CD14-positive monocyte (primary cell): Measurements from ENCODE around the gene MDM4. TPM values are rescaled to one million over a fixed set of nuclear protein-coding genes. Genes with fewer than 3 reads are reported as not detected.

Experiments used
- DNase-seq, 3 donors: peaks; one replicate each; pipeline ENCODE4 v3.0.0-alpha.2; 2011 to 2022
- H2AFZ ChIP-seq: 2 replicates; pipeline ENCODE4 v1.6.0; 2012; ENCODE audit warnings: mild to moderate bottlenecking, low read depth, low read length, inconsistent platforms; ENCODE audit not compliant: insufficient read depth, poor library complexity, severe bottlenecking
- H3K27ac ChIP-seq, 2 donors: 1 replicate in 1 of 2; 2 replicates in 1 of 2; pipeline ENCODE4 v1.5.1; 2012 to 2013; ENCODE audit warnings: low read length in 2 of 2, control low read depth in 1 of 2, inconsistent platforms in 1 of 2, low read depth in 1 of 2, mild to moderate bottlenecking in 1 of 2
- H3K27me3 ChIP-seq, 2 donors: one replicate each; pipeline versions ENCODE4 v1.6.0 to v1.6.1; 2011 to 2013; ENCODE audit warnings: low read length in 2 of 2; ENCODE audit not compliant: control insufficient read depth in 2 of 2, insufficient read depth in 2 of 2
- H3K36me3 ChIP-seq, 2 donors: replicated peaks in 1 of 2; 1 replicate in 1 of 2; 2 replicates in 1 of 2; pipeline versions ENCODE4 v1.5.1 to v1.6.1; 2012 to 2013; ENCODE audit warnings: low read length in 2 of 2, control low read depth in 1 of 2, inconsistent platforms in 1 of 2, mild to moderate bottlenecking in 1 of 2; ENCODE audit not compliant: insufficient read depth in 2 of 2, control insufficient read depth in 1 of 2
- H3K4me1 ChIP-seq, 2 donors: 1 replicate in 1 of 2; 2 replicates in 1 of 2; pipeline versions ENCODE4 v1.5.1 to v1.6.1; 2012 to 2013; ENCODE audit warnings: low read length in 2 of 2, control low read depth in 1 of 2, inconsistent platforms in 1 of 2, mild to moderate bottlenecking in 1 of 2, moderate library complexity in 1 of 2; ENCODE audit not compliant: insufficient read depth in 2 of 2, control insufficient read depth in 1 of 2
- H3K4me2 ChIP-seq: replicated peaks from 2 replicates; pipeline ENCODE3; 2012; ENCODE audit warnings: low read length, moderate library complexity, mild to moderate bottlenecking; ENCODE audit not compliant: poor library complexity, severe bottlenecking; ENCODE audit errors: extremely low read depth
- H3K4me3 ChIP-seq, 3 experiments: fragments of 200-600 bp in 1 of 3; sonication (generic) in 1 of 3; replicated peaks in 1 of 3; 1 replicate in 2 of 3; 2 replicates in 1 of 3; pipeline ENCODE4 v1.5.1; 2011 to 2013; ENCODE audit warnings: low read length in 3 of 3, mild to moderate bottlenecking in 3 of 3, control low read depth in 2 of 3, low read depth in 2 of 3, inconsistent platforms in 1 of 3, moderate library complexity in 1 of 3
- H3K79me2 ChIP-seq: 2 replicates; pipeline ENCODE4 v1.6.0; 2012; ENCODE audit warnings: mild to moderate bottlenecking, control low read depth, inconsistent platforms, low read length, moderate library complexity; ENCODE audit not compliant: insufficient read depth
- H3K9ac ChIP-seq: 2 replicates; pipeline ENCODE4 v1.6.0; 2017; ENCODE audit warnings: low read length, mild to moderate bottlenecking; ENCODE audit not compliant: insufficient read depth, poor library complexity, severe bottlenecking
- H3K9me3 ChIP-seq, 2 donors: replicated peaks in 1 of 2; 1 replicate in 1 of 2; 2 replicates in 1 of 2; pipeline versions ENCODE4 v1.5.1 to v1.6.1; 2012 to 2013; ENCODE audit warnings: low read length in 2 of 2, control low read depth in 1 of 2; ENCODE audit not compliant: control insufficient read depth in 1 of 2, insufficient read depth in 1 of 2
- H4K20me1 ChIP-seq: 2 replicates; pipeline ENCODE4 v1.6.0; 2012; ENCODE audit warnings: mild to moderate bottlenecking, low read length, control low read depth, moderate library complexity; ENCODE audit not compliant: insufficient read depth
- H3K27ac Mint-ChIP-seq, 7 donors: one replicate each; pipeline ENCODE4 v1.8.0; 2020; ENCODE audit warnings: mild to moderate bottlenecking in 7 of 7, mixed read lengths in 7 of 7, moderate library complexity in 6 of 7, inconsistent platforms in 2 of 7
- H3K27me3 Mint-ChIP-seq, 3 donors: one replicate each; pipeline ENCODE4 v1.8.0; 2021 to 2022; ENCODE audit warnings: low read depth in 3 of 3, mild to moderate bottlenecking in 3 of 3, mixed read lengths in 3 of 3, moderate library complexity in 3 of 3, inconsistent platforms in 1 of 3
- H3K36me3 Mint-ChIP-seq, 2 donors: one replicate each; pipeline ENCODE4 v1.8.0; 2020; ENCODE audit warnings: mixed read lengths in 2 of 2, inconsistent platforms in 1 of 2, mild to moderate bottlenecking in 1 of 2
- H3K4me1 Mint-ChIP-seq: one replicate; pipeline ENCODE4 v1.8.0; 2020; ENCODE audit warnings: mild to moderate bottlenecking, mixed read lengths
- H3K4me3 Mint-ChIP-seq, 2 donors: one replicate each; pipeline ENCODE4 v1.8.0; 2020; ENCODE audit warnings: mild to moderate bottlenecking in 2 of 2, mixed read lengths in 2 of 2, moderate library complexity in 1 of 2
- H3K9me3 Mint-ChIP-seq, 7 donors: one replicate each; pipeline ENCODE4 v1.8.0; 2020 to 2022; ENCODE audit warnings: mixed read lengths in 7 of 7, mild to moderate bottlenecking in 6 of 7, moderate library complexity in 6 of 7, inconsistent platforms in 2 of 7
- WGBS: methylation state at CpG from one replicate; pipeline ENCODE4 v1.1.5; 2013; ENCODE audit warnings: missing lambda C conversion rate; ENCODE audit not compliant: insufficient coverage; 5-methylcytosine and 5-hydroxymethylcytosine counted together
- intact Hi-C, 2 donors: fragments of 100-400 bp; cut with micrococcal nuclease; formaldehyde crosslinking; loops; one replicate each; pipeline versions ENCODE4 v1.15.0 to v1.15.1; 2023
- polyA plus RNA-seq, 3 donors: library from polyadenylated mRNA; depleted of rRNA in 1 of 3; unstranded in 2 of 3; stranded (reverse) in 1 of 3; fragments of 300-500 nt in 2 of 3; fragments of >200 nt in 1 of 3; fragmentation: Illumina TruSeq in 2 of 3; gene quantifications; 1 replicate in 2 of 3; 2 replicates in 1 of 3; pipeline ENCODE4 v1.2.3, GENCODE V29; 2012 to 2021
- TF ChIP-seq, protein P1 (sequence below): fragments of 200-600 bp; IDR thresholded peaks from one replicate; pipeline ENCODE4 v1.8.0; 2022; ENCODE audit warnings: antibody characterized with exemption, mild to moderate bottlenecking

Gene MDM4
- polyA plus RNA-seq, 3 donors, result 7.8 to 37.0 (median 10.2) TPM

DNA sequence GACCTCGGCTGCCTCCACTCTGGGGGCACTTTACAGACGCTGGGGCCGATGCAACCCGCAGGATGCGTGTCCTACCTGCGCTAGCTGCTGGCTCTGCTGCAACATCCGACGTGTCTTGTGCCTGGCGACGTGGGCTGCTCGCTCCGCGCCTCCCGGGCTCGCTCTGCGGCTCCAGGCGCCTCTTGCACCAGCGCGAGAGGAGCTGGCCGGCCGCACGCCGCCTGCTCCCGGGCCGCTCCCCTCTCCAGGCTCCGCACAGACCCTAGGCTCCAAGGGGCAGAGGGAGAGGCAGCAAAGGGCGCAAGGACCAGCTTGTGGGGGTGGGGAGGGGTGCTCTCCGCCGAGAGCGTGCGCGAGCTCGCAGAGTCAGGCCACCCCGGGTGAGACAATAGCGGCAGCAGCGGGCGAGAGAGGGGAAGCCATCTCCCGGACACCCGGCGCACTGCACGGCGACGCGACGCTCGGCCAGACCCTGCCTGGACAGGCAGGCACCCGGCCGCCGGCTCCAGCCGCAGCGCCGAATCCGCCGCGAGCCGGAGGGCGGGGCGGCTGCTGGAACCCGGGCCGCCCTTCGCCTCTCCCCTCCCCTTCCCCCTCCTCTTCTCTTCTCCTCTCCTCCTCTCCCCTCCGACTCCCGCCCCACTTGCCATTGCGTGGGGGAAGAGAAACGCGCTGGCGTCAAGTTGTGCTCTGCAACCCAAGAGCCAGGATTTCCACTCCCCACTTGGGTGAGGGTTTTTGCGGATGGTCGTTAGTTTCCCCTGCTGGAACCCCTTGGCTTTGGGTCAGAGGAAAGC lies 21.7 kb upstream of the MDM4 start, which contains the start of gene PIK3C2B:
Gene PIK3C2B (minus strand): TSS at position 525 of the 797 bp plus-strand sequence. CDS start 25,003 bp downstream, outside the sequence.
- TF ChIP-seq, protein P1, sequence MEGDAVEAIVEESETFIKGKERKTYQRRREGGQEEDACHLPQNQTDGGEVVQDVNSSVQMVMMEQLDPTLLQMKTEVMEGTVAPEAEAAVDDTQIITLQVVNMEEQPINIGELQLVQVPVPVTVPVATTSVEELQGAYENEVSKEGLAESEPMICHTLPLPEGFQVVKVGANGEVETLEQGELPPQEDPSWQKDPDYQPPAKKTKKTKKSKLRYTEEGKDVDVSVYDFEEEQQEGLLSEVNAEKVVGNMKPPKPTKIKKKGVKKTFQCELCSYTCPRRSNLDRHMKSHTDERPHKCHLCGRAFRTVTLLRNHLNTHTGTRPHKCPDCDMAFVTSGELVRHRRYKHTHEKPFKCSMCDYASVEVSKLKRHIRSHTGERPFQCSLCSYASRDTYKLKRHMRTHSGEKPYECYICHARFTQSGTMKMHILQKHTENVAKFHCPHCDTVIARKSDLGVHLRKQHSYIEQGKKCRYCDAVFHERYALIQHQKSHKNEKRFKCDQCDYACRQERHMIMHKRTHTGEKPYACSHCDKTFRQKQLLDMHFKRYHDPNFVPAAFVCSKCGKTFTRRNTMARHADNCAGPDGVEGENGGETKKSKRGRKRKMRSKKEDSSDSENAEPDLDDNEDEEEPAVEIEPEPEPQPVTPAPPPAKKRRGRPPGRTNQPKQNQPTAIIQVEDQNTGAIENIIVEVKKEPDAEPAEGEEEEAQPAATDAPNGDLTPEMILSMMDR, result peak; percentile 67
- H3K9me3 ChIP-seq, result no peaks in the 10 kb centered on the region
- peaks cover 9 to 11% of the 10 kb centered on the region in 2 donors for H3K27me3 ChIP-seq
- intact Hi-C loops, result no loop called here
- H2AFZ ChIP-seq, result peak within 1 kb of the TSS; percentile 97
- H3K4me3 ChIP-seq, result peak within 1 kb of the TSS; percentile 55 to 93 (median 78)
- no peaks in the 10 kb centered on the region for H3K36me3 ChIP-seq
- Mint-ChIP-seq H3K4me1 (peaks cover 45% of the 10 kb centered on the region), H3K36me3 (peaks cover 3 to 9% of the 10 kb centered on the region in 2 donors), H3K9me3 (peaks cover 0 to 3% (median 0%) of the 10 kb centered on the region in 7 donors), H3K27ac (peak within 1 kb of the TSS; percentile 27 to 80 (median 59)), H3K4me3 (peak within 1 kb of the TSS; percentile 90 to 98), H3K27me3 (peaks cover 28 to 33% (median 31%) of the 10 kb centered on the region in 3 donors)
- H4K20me1 ChIP-seq, result no peaks in the 10 kb centered on the region
- H3K79me2 ChIP-seq, result no peaks in the 10 kb centered on the region
- peaks cover 31 to 37% of the 10 kb centered on the region in 2 donors for H3K4me1 ChIP-seq
- peak within 1 kb of the TSS; percentile 99 for H3K4me2 ChIP-seq
- peak; percentile 63 to 74 (median 68) for DNase-seq
- under 1% methylated on average over 62 of the region's 69 CpGs for WGBS
- H3K27ac ChIP-seq, result peak within 1 kb of the TSS in 1 of 2 donors; percentile 64
- peak within 1 kb of the TSS; percentile 67 for H3K9ac ChIP-seq

DNA sequence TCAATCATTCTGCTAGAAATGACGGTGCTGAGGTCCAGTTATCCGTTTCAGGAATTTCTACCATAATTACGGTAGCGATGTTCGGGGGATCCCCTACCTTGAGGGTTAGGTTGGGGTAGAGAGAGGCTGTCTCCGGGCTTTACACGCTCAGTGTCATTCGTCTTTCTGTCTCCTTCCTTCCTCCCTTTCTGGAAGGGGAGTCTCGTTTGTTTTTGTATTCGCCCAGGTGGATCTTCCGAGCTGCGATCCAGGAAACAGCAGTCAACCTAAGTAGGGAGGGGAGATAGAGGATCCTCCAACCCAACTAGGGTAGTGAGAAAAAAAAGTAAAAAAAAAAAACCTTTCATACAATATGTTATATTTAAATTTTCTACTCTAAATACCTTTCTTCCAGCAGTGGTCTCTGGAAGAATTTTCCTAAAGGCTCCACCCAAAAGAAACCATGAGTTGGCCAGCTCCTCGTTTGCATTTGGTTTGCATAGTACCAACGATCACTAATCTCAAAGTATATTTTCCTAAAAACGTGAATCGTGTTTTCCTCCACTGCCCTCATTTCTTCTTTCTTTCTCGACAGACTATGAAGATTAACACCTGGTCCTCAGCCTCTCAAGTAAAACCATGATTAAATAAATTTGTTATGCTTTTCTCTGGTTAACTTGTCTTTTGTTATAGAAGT lies 21.0 kb upstream of the MDM4 start:
- H3K9me3 ChIP-seq, result no peaks in the 10 kb centered on the region
- H3K4me3 Mint-ChIP-seq, result peak overlapping the region; percentile 90 to 98
- TF ChIP-seq, protein P1, result no peak
- H3K4me3 ChIP-seq, result peak overlapping the region; percentile 55 to 93 (median 78)
- H3K27ac ChIP-seq, result peak overlapping the region in 1 of 2 donors; percentile 64
- H3K9me3 Mint-ChIP-seq, result peaks cover 0 to 3% (median 0%) of the 10 kb centered on the region in 7 donors
- peak overlapping the region; percentile 97 for H2AFZ ChIP-seq
- no peaks in the 10 kb centered on the region for H4K20me1 ChIP-seq
- H3K27ac Mint-ChIP-seq, result peak overlapping the region in 5 of 7 donors; percentile 17 to 73 (median 45)
- H3K79me2 ChIP-seq, result no peaks in the 10 kb centered on the region
- peaks cover 43% of the 10 kb centered on the region for H3K4me1 Mint-ChIP-seq
- H3K27me3 Mint-ChIP-seq, result peaks cover 28 to 33% (median 31%) of the 10 kb centered on the region in 3 donors
- no peaks in the 10 kb centered on the region for H3K36me3 ChIP-seq
- no CpG with 5 or more reads among the region's 17 CpGs for WGBS
- peak overlapping the region; percentile 99 for H3K4me2 ChIP-seq
- intact Hi-C loops, result no loop called here
- H3K9ac ChIP-seq, result peak overlapping the region; percentile 67
- DNase-seq, result no peak
- peaks cover 3 to 9% of the 10 kb centered on the region in 2 donors for H3K36me3 Mint-ChIP-seq
- H3K4me1 ChIP-seq, result peaks cover 31 to 39% of the 10 kb centered on the region in 2 donors
- peaks cover 9 to 11% of the 10 kb centered on the region in 2 donors for H3K27me3 ChIP-seq
